DOHH2 (cell line): Measurements from ENCODE around the gene CLDN7.
A peak's percentile ranks its signal among the peaks of the same experiment; 100 is the strongest.

Source experiments
- H3F3A ChIP-seq: fragments of 200-600 bp; sonication (generic), shearing (Covaris generic); 2 replicates; pipeline ENCODE4 v1.6.0; 2016; ENCODE audit warnings: antibody characterized with exemption, mild to moderate bottlenecking; ENCODE audit not compliant: control insufficient read depth, insufficient read depth
- H3K27ac ChIP-seq: fragments of 200-600 bp; sonication (generic); 2 replicates; pipeline ENCODE4 v1.5.1; 2014; ENCODE audit warnings: low read depth, mild to moderate bottlenecking, low read length, moderate library complexity
- H3K27me3 ChIP-seq: fragments of 200-600 bp; sonication (generic); 2 replicates; pipeline ENCODE4 v1.6.1; 2014; ENCODE audit warnings: mild to moderate bottlenecking, low read length, mixed read lengths; ENCODE audit not compliant: control insufficient read depth
- H3K36me3 ChIP-seq: fragments of 200-600 bp; sonication (generic); 2 replicates; pipeline ENCODE4 v1.6.1; 2014; ENCODE audit warnings: mild to moderate bottlenecking, low read length, moderate library complexity, mixed read lengths; ENCODE audit not compliant: control insufficient read depth
- H3K4me1 ChIP-seq: fragments of 200-600 bp; sonication (generic); 2 replicates; pipeline ENCODE4 v1.6.1; 2014; ENCODE audit warnings: mild to moderate bottlenecking, low read length, mixed read lengths; ENCODE audit not compliant: control insufficient read depth
- H3K4me2 ChIP-seq: fragments of 200-600 bp; sonication (generic); 2 replicates; pipeline ENCODE4 v1.6.0; 2014; ENCODE audit warnings: mild to moderate bottlenecking, low read length, moderate library complexity
- H3K4me3 ChIP-seq: fragments of 200-600 bp; sonication (generic); 2 replicates; pipeline ENCODE4 v1.5.1; 2014; ENCODE audit warnings: mild to moderate bottlenecking, low read length, mixed read lengths
- H3K79me2 ChIP-seq: fragments of 200-600 bp; sonication (generic); 2 replicates; pipeline ENCODE4 v1.6.1; 2014; ENCODE audit warnings: mild to moderate bottlenecking, low read length, mixed read lengths; ENCODE audit not compliant: control insufficient read depth
- H3K9me2 ChIP-seq: fragments of 200-600 bp; sonication (generic); replicated peaks from 2 replicates; pipeline ENCODE4 v1.6.1; 2014; ENCODE audit warnings: mild to moderate bottlenecking, low read length, mixed read lengths; ENCODE audit not compliant: control insufficient read depth
- H3K9me3 ChIP-seq: fragments of 200-600 bp; sonication (generic); 2 replicates; pipeline ENCODE4 v1.6.1; 2014; ENCODE audit warnings: antibody characterized with exemption, low read length, mixed read lengths; ENCODE audit not compliant: control insufficient read depth, insufficient read depth
- H4K20me1 ChIP-seq: fragments of 200-600 bp; sonication (generic); 2 replicates; pipeline ENCODE4 v1.6.0; 2014; ENCODE audit warnings: low read depth, mild to moderate bottlenecking, antibody characterized with exemption, low read length, moderate library complexity; ENCODE audit not compliant: control insufficient read depth, insufficient read depth
- CTCF ChIP-seq: fragments of 200-600 bp; sonication (generic); IDR thresholded peaks from one replicate; pipeline ENCODE4 v1.5.1; 2014; ENCODE audit warnings: antibody characterized with exemption, mild to moderate bottlenecking, low read depth, low read length; ENCODE audit not compliant: poor library complexity, severe bottlenecking
- EZH2phosphoT487 ChIP-seq: fragments of 200-600 bp; sonication (generic); IDR thresholded peaks from 2 replicates; pipeline ENCODE4 v1.6.1; 2017; ENCODE audit warnings: borderline replicate concordance, mild to moderate bottlenecking, antibody characterized with exemption, low read length, moderate library complexity, mixed read lengths

Gene CLDN7

GRCh38 chr17:7294614-7295153 is 32.4 kb upstream of the CLDN7 start, which contains the start of gene YBX2:
Gene YBX2, minus strand, starts transcription at chr17:7294639. Its CDS starts 139 bp downstream, at chr17:7294500.
- TF ChIP-seq EZH2phosphoT487 (no peak), CTCF (no peak)
- Histone ChIP-seq H3K4me3 (peak within 1 kb of the TSS; percentile 69), H3K9me3 (no peaks in the 10 kb centered on the region), H4K20me1 (no peaks in the 10 kb centered on the region), H3F3A (0 out of 2 replicates have a peak, but pooled peaks cover 2% of the 10 kb centered on the region), H3K4me1 (peaks cover 23% of the 10 kb centered on the region), H3K27ac (no peak within 1 kb of the TSS), H3K27me3 (peaks cover 40% of the 10 kb centered on the region), H3K9me2 (no peaks in the 10 kb centered on the region), H3K79me2 (no peaks in the 10 kb centered on the region), H3K36me3 (no peaks in the 10 kb centered on the region), H3K4me2 (peak within 1 kb of the TSS; percentile 89)

- H3K9me2 ChIP-seq: no peaks in the 10 kb centered on the region
- 0 out of 2 replicates have a peak, but pooled peaks cover 2% of the 10 kb centered on the region for H3F3A ChIP-seq
- no peak overlapping the region for H3K4me2 ChIP-seq
- H3K79me2 ChIP-seq: no peaks in the 10 kb centered on the region
- H3K9me3 ChIP-seq: no peaks in the 10 kb centered on the region
- no peaks in the 10 kb centered on the region for H4K20me1 ChIP-seq
- peaks cover 23% of the 10 kb centered on the region for H3K4me1 ChIP-seq
- H3K4me3 ChIP-seq: no peak overlapping the region
- TF ChIP-seq CTCF (no peak), EZH2phosphoT487 (no peak)
- H3K27ac ChIP-seq: no peak overlapping the region
- peaks cover 47% of the 10 kb centered on the region for H3K27me3 ChIP-seq
- H3K36me3 ChIP-seq: no peaks in the 10 kb centered on the region
Observed at GRCh38 chr17:7293816-7294613, 31.7 kb upstream of the CLDN7 start.

GRCh38 chr17:7293159-7293558 is 30.9 kb upstream of the CLDN7 start:
- Histone ChIP-seq H3K27ac (no peak overlapping the region), H3K9me2 (no peaks in the 10 kb centered on the region), H3F3A (0 out of 2 replicates have a peak, but pooled peaks cover 2% of the 10 kb centered on the region), H3K79me2 (no peaks in the 10 kb centered on the region), H3K4me2 (no peak overlapping the region), H3K4me3 (no peak overlapping the region), H3K9me3 (no peaks in the 10 kb centered on the region), H4K20me1 (no peaks in the 10 kb centered on the region), H3K36me3 (no peaks in the 10 kb centered on the region), H3K27me3 (peaks cover 53% of the 10 kb centered on the region), H3K4me1 (peaks cover 23% of the 10 kb centered on the region)
- TF ChIP-seq CTCF (no peak), EZH2phosphoT487 (no peak)
